HL-60 (cell line): ENCODE results near the gene FOXP1.

ENCODE experiments used
- DNase-seq, 2 experiments: peaks; one replicate each; pipeline ENCODE4 v3.0.0-alpha.2; 2010 to 2020; ENCODE audit warnings: low read depth in 1 of 2, low spot score in 1 of 2
- H3K27ac ChIP-seq: fragments of 250-450 bp; sonication (Bioruptor Pico); replicated peaks from 2 replicates; pipeline ENCODE4 v1.5.1; 2020; ENCODE audit warnings: mild to moderate bottlenecking, moderate library complexity
- H3K27me3 ChIP-seq: fragments of 250-450 bp; sonication (Bioruptor Pico); 2 replicates; pipeline ENCODE4 v1.5.1; 2021; ENCODE audit warnings: mild to moderate bottlenecking, moderate library complexity; ENCODE audit not compliant: insufficient read depth, poor library complexity, severe bottlenecking
- H3K4me3 ChIP-seq: replicated peaks from 2 replicates; pipeline ENCODE4 v1.5.1; 2011; ENCODE audit warnings: mild to moderate bottlenecking, control low read depth, low read length; ENCODE audit not compliant: insufficient read depth
- GABPA ChIP-seq: IDR thresholded peaks from 2 replicates; pipeline ENCODE4 v1.6.1; 2012; ENCODE audit warnings: low read depth
- POLR2AphosphoS5 ChIP-seq: IDR thresholded peaks from 2 replicates; pipeline ENCODE4 v1.6.1; 2012; ENCODE audit warnings: low read depth
- SPI1 ChIP-seq: IDR thresholded peaks from 2 replicates; pipeline ENCODE4 v1.6.1; 2012; ENCODE audit warnings: low read depth, mild to moderate bottlenecking, borderline replicate concordance
- TF ChIP-seq, protein P1 (sequence below): IDR thresholded peaks from one replicate; pipeline ENCODE4 v1.5.1; 2011; ENCODE audit warnings: low read length, control low read depth, inconsistent platforms; ENCODE audit not compliant: insufficient read depth
- TF ChIP-seq, protein P2 (sequence below): IDR thresholded peaks from 2 replicates; pipeline ENCODE4 v1.6.1; 2012; ENCODE audit warnings: low read depth; ENCODE audit not compliant: insufficient replicate concordance

FOXP1 gene

DNA sequence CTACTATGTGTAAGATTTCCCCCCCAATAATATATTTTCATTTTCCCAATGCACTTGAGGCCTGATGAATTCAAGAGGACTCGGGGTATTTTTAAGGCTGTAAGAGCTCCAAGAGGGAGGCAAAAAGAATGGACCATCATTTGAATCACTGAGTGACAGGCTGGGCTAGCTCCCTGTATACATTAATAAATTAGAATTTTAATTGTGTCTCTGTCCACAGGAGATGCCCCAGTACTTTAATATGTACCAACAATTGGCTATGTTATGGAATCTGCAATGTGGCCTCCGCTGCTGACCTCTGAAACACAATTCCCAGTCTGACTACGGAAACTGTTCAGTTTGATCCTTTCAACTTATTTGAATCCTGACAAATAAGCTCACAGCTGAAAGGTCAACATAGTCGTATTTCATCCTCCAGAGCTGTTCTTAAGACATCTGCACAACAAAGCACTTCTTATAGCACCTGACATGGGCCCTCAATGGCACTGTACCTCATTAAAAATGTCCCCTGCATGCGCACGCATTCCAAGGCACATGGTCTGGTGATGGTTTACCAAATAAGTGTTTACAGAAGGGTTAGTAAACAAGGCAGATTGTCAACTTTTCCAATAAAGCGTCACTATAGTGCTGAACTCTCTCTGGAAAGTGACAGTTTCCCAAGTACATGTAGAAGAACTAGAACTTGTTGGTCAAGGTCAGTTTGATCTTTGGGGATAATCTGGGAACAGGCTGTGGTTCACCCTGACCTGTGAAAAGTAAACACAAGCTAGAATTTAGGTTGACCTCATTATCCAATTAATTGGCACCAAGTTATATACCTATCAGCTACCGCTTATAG, 472.9 kb downstream of the FOXP1 start:
- TF ChIP-seq GABPA (no peak), POLR2AphosphoS5 (no peak), SPI1 (no peak)
- TF ChIP-seq, protein P1, sequence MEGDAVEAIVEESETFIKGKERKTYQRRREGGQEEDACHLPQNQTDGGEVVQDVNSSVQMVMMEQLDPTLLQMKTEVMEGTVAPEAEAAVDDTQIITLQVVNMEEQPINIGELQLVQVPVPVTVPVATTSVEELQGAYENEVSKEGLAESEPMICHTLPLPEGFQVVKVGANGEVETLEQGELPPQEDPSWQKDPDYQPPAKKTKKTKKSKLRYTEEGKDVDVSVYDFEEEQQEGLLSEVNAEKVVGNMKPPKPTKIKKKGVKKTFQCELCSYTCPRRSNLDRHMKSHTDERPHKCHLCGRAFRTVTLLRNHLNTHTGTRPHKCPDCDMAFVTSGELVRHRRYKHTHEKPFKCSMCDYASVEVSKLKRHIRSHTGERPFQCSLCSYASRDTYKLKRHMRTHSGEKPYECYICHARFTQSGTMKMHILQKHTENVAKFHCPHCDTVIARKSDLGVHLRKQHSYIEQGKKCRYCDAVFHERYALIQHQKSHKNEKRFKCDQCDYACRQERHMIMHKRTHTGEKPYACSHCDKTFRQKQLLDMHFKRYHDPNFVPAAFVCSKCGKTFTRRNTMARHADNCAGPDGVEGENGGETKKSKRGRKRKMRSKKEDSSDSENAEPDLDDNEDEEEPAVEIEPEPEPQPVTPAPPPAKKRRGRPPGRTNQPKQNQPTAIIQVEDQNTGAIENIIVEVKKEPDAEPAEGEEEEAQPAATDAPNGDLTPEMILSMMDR, result no peak
- TF ChIP-seq, protein P2, sequence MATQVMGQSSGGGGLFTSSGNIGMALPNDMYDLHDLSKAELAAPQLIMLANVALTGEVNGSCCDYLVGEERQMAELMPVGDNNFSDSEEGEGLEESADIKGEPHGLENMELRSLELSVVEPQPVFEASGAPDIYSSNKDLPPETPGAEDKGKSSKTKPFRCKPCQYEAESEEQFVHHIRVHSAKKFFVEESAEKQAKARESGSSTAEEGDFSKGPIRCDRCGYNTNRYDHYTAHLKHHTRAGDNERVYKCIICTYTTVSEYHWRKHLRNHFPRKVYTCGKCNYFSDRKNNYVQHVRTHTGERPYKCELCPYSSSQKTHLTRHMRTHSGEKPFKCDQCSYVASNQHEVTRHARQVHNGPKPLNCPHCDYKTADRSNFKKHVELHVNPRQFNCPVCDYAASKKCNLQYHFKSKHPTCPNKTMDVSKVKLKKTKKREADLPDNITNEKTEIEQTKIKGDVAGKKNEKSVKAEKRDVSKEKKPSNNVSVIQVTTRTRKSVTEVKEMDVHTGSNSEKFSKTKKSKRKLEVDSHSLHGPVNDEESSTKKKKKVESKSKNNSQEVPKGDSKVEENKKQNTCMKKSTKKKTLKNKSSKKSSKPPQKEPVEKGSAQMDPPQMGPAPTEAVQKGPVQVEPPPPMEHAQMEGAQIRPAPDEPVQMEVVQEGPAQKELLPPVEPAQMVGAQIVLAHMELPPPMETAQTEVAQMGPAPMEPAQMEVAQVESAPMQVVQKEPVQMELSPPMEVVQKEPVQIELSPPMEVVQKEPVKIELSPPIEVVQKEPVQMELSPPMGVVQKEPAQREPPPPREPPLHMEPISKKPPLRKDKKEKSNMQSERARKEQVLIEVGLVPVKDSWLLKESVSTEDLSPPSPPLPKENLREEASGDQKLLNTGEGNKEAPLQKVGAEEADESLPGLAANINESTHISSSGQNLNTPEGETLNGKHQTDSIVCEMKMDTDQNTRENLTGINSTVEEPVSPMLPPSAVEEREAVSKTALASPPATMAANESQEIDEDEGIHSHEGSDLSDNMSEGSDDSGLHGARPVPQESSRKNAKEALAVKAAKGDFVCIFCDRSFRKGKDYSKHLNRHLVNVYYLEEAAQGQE, result no peak
- Histone ChIP-seq H3K4me3 (no peak overlapping the region), H3K27me3 (no peaks in the 10 kb centered on the region), H3K27ac (no peak overlapping the region)
- no peak for DNase-seq

DNA sequence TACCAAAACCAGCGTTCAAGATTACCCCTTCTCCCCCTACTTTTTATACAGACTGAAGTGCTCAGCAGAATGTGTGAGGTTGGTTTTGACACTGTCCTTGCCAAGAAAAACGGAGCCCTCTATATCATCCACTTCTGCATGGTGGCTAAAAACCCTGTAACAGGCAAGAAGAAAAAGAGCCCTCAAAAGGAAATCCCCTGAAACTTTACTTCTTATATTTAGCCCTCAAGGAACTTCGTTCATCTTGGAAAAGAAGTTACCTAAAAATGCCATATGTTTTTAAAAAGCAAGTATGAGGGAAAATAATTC, 473.6 kb downstream of the FOXP1 start:
- Histone ChIP-seq H3K27me3 (no peaks in the 10 kb centered on the region), H3K4me3 (no peak overlapping the region), H3K27ac (no peak overlapping the region)
- no peak for DNase-seq
- TF ChIP-seq, protein P2, result no peak
- TF ChIP-seq GABPA (no peak), SPI1 (no peak), POLR2AphosphoS5 (no peak)
- TF ChIP-seq, protein P1, result no peak

DNA sequence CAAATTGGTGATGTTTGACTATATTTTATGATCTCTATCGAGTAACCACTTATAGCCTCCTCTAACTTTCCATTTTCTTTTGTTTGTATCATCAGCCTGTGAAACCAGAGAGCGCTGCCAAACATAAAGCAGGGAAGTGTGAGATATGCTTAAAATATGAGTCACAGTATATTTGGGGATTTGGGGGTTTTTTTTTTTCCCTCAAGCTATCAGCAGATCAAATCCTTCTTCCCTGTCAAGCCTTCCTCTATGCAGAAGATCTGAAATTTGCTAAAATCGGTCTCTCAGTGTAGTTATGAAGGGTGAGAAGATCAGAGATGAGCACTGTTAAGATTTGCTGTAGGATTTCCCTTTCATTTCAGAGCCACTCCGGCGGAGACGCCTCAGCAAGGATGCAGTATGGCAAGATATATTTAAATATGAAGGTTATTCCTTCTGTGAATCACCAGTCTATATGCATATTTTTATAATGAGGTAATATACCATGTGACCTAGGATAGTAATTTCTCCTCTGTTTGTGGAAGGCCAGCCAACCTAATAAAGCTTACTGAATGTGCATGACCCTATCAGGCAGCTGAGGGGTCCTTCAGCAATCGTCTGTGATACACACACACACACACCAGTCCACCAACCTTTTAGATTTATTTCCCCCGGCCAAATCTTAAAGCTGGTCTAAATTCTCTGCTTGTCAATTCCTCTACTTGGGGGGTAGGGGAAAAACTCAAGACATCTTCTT, 474.1 kb downstream of the FOXP1 start:
- TF ChIP-seq POLR2AphosphoS5, result no peak
- TF ChIP-seq, protein P2, result no peak
- TF ChIP-seq, protein P1, result no peak
- TF ChIP-seq GABPA, result no peak
- no peak for TF ChIP-seq SPI1
- no peaks in the 10 kb centered on the region for H3K27me3 ChIP-seq
- no peak overlapping the region for H3K4me3 ChIP-seq
- DNase-seq, result no peak
- H3K27ac ChIP-seq, result no peak overlapping the region
